ENCODE measurements around the gene NRAP.

Gene NRAP

GRCh38 chr10:113639966-113640365, 23.9 kb downstream of the NRAP start:
- DNase-seq: no peak

- DNase-seq: no peak
Observed at GRCh38 chr10:113631684-113632367, 32.0 kb downstream of the NRAP start.

GRCh38 chr10:113630929-113631533, 32.8 kb downstream of the NRAP start:
- DNase-seq: no peak

DNA sequence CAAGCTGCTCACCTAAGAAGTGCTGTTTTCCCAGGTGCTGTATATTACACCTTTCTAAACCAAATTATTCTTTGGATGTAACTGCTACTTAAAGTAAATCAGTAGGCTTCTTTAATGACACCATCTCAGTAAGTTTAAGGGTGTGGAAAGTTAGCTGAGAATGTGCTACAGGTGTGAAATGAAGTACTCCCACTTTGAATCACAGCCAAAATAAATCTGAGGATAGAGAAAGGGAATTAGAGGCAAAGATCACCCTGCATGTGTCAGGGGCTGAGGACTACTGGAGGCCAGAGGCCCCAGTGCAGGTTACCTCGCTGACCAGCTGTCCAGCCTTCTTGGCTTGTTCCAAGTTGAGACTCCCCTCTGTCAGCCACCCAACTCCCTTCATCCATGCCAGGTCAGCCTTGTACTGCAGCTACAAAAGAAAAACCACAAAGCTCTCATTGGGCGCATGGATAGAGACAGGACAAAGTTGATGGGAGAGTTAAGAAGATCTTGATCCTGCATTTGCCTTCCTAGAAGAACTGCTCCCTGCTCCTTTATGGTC, 35.2 kb downstream of the NRAP start:
- DNase-seq: no peak

GRCh38 chr10:113627836-113628235, 36.0 kb downstream of the NRAP start:
- DNase-seq: no peak

GRCh38 chr10:113626809-113627355, 37.0 kb downstream of the NRAP start:
- DNase-seq: no peak

DNA sequence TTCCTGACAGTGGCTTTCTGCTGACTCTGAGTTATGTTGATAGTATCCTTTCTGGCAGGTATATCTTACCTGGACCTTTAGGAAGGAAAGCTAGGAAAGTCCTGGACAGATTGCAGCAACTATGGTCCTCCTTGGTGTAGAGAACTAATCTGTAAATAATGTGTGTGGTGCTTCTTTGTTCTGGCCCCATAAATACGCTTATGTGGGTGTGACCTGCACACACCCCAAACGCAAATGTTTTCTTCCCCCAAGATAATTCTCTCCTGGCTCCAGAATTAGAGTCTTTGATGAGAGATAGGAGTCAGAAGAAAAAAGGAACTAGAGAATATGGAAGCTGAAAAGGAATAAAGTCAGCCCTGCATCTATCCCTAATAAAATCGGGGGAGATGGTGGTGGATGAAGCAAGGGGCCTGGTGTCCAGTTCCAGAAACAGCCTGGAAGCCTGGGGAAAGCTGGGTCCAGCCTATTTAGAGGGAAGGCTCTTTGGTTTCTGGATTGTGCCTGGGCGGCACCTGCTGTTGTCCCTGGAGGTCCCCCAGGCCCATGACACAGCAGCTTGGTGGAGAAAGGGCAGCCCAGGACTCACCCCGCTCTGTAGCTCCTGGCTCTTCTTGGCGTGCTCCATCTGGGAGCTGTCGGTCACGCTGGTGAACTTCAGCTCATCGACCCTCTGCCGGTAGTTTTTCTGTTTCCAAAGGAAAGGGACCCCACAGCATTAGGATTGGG, 38.2 kb downstream of the NRAP start:
- DNase-seq: no peak

DNA sequence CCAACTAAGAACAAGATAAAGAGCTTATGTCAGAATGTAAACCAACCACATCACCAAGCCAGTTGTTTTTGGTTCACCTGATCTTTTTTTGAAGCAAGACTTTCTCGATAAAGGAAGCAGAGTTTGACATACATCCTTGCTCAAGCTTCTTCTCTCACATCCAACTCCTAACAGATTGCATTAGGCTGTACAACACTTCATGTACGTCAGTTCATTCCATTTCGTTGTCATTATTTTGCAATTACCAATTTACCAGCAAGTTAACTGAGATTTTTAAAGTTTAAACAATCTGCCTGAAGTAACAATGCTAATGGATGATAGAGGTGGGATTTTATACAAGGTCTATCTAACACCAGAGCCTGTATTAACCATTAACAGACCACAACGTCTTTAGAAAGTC, 41.0 kb downstream of the NRAP start:
- no peak for DNase-seq

DNA sequence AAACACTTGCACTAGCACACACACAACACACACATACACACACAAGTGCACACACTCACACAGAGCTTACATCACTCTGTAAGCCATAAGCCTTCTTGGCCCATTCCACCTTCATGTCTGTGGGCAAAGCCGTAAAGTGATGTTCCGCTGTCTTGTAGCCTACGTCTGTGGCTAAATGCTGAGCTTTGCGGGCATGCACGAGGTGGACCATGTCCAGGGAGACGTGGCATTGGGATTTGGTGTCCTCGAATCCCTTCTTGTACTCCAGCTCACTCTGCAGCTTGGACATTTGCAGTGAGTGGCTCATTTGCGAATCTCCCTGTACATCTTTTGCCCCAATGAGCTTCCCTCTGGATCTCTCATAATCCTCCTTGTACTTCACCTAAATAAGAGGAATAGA, 42.0 kb downstream of the NRAP start:
- DNase-seq: no peak

DNA sequence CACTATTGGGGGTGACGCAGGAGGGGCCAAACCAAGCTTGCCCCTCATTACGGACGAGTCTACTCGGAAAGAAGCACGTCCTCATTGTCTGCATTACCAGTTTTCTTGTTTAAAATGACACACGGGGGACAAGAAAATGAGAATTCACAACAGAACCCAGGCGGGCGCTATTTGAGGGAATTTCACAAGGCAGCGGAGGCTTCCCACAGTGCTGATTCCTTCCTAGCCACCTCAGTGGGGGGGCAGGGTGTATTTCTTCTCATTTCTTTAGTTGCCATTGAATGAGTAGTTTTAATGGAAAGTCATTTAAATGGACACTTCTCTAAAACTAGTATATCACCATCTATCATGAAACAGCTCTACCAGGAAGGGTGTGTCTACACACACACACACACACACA, 42.9 kb downstream of the NRAP start:
- DNase-seq: no peak

GRCh38 chr10:113620511-113620910, 43.3 kb downstream of the NRAP start:
- no peak for DNase-seq

DNA sequence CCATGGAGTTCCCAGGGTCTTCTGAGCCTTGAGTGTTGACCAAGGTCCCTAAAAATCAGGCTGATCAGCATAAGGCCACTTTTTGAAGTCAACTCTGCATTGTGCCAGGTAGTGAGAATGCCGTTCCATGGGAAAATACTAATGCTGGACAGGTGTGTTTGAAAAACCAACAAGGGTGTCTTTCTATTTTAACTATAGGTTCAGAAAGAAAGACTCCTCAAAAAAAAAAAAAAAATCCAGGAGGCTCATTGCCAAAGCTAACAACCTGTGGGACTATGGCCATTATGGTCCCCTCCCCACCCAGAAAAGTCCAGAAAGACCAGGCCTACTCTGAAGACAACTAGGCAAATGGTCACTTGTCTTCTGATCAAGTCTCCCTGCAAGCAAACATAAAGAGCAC, 44.4 kb downstream of the NRAP start:
- no peak for DNase-seq

- DNase-seq: no peak
Observed at GRCh38 chr10:113618338-113618737, 45.5 kb downstream of the NRAP start.

GRCh38 chr10:113617086-113617485, 46.8 kb downstream of the NRAP start:
- DNase-seq: no peak

DNA sequence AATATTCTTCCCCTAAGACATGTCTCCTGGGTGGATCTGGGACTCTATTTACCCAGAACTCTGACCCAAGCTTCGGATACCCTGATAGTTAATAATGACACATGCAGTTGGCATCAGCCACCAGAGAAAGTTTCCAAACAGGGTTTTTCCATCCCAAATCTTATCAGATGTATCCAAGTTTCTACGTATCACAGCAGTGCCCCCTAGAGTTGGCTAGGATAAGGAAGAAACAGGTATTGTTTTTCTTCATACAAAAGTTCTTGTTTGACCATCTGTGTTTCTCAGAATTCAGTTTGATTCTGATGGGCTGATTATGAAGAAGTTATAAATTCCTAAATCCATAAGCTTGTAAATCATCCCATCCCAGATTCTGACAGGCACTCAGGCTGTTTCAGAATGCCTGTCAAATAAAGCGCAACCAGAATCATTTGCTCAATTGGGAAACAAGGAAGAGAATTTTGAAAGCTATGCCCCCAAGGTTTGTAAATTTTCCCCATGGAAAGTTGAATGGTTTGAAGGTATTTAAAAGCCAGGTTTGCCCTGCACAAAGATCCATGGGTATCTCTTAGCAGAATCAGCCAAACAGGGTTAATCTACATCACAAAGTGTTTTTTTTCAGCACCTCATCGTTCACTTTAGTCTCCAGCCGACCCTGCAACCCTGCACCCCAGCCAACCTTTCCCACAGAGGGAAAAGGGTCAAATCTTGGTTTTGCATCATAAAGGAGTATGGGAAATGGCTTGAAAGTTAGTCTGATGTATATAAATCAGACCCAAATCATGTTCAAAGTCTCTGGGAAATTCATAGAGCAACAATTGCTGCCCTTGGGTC, 47.4 kb downstream of the NRAP start:
- no peak for DNase-seq

DNA sequence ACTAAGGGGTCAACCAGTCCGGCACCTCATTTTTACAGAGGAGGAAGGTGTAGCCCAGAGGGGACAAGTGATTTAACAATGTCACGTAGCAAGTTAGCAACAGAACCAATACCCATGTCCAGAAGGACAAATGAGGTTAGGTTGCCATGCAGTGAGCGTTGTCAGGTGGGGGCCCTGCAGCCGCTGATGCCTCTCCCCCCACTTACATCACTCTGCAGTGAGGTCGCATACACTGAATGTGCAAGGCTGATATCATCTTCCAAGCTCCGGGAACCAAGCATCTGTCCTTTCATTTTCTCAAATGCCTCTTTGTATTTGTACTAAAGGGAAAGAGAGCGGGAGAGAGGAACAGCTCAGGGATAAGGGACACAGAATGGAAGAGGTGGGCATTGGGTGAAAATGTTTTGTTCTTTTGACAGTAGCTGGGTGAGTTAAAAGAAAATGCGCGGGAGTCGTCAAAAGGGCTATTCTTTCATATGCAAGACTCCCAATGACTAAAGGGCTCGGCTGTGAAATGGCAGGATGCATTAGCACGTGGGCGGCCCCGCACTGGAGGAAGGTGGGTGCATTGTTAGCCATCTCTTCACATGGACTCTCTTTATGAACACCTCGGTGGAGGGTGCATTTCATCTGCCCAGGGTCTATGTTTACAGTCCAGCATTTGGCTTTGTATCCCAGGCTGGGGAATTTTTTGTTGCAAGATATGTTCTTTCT, 49.7 kb downstream of the NRAP start:
- no peak for DNase-seq

DNA sequence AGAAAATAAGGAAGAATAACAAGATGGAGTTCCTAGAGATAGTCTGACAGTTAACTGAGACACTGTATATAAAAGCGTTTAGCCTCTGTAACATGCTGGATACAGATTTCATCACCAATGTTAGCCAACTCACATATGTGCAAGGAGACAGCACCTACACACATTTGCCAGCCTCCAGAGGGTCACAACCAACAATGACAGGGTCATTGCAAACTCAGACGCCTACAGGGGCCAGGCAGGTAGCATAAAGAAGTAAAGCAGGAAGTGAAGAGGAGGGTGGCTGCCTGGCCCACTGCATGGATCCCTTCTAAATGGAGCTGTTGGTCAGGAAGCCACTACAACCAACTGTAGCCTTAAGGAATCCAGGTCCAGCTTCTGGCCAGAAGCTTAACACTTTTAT, 50.4 kb downstream of the NRAP start:
- no peak for DNase-seq

GRCh38 chr10:113612154-113612553, 51.7 kb downstream of the NRAP start:
- no peak for DNase-seq

DNA sequence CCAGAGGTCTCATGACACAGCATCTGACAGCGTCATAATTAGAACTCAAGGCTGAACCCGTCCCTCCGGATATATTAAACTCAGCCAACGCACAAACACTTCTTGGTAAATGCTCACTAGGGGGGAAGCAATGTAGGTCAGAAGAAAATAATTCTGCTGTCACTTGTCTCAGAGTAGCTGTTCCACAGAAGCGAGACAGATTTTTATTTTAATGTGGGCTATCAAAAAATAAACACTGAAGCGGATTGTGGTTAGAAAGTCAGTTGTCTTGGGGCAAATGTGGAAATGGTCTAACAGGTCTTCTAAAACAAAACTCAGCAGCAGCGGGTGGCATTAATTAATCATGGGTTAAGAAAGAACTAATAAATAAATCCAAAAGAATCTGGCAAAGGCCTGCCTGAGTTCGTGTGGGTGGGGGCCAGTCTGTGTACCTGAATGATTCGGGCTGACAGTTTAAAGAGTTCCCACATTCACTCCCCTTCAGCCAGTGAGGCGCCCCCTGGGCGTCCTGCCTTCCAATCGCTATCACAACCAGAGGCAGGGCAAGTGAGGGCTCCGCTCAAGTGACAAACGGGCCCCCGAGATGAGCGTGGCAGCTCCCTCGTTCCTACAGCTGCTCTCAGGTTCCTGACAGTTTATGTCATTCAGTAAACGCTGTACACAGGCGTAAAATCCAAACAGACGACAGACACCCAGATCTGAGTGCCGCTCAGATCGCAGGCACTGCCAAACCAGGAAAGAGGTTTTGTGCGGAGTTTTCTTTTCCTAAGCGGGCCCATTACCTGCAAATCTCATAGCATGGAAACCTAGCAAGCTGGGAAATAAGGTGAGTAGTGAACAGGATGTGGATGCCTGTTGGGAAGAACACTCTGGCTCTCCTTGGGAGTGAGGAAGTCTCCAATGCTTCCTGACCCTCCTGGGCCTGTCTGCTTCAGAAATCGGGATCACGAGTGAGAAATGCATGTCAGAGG, 52.9 kb downstream of the NRAP start:
- DNase-seq: no peak

GRCh38 chr10:113609704-113610108, 54.1 kb downstream of the NRAP start:
- no peak for DNase-seq
